ENCODE data around the gene GPR137.
"Not testable (repeated sequence)": the region's sequence is repeated elsewhere in the genome, so short reads cannot be mapped to it uniquely, and the experiment has no call there.

The GPR137 gene

GRCh38 chr11:64314805-64315561 is 29.3 kb downstream of the GPR137 start:
- no peak overlapping the region for H3K4me3 ChIP-seq (ENCODE audit: low read depth, low read length)
- no peak for DNase-seq (ENCODE audit: low read depth)
- TF ChIP-seq CTCF (conservative IDR thresholded peaks at IDR 0.05; ENCODE audit: low read depth, low read length): no peak

GRCh38 chr11:64315667-64316526 is 30.2 kb downstream of the GPR137 start:
- DNase-seq (ENCODE audit: low read depth); H3K4me3 ChIP-seq (ENCODE audit: low read depth, low read length): not testable (repeated sequence)

- peak overlapping the region; percentile 99 for H3K4me3 ChIP-seq (ENCODE audit: low read depth, low read length)
- DNase-seq (ENCODE audit: low read depth): peak; percentile 26
- TF ChIP-seq CTCF (conservative IDR thresholded peaks at IDR 0.05; ENCODE audit: low read depth, low read length): peak; percentile 20
Measured at GRCh38 chr11:64316672-64317324, 31.1 kb downstream of the GPR137 start.

- peak; percentile 99 for DNase-seq (ENCODE audit: low read depth)
- TF ChIP-seq CTCF (conservative IDR thresholded peaks at IDR 0.05; ENCODE audit: low read depth, low read length): no peak
- H3K4me3 ChIP-seq (ENCODE audit: low read depth, low read length): peak within 1 kb of the TSS; percentile 99
Measured at GRCh38 chr11:64317325-64317960, 31.8 kb downstream of the GPR137 start, which contains the start of gene TRMT112. Gene TRMT112, minus strand, starts transcription at chr11:64317559. Its CDS starts 33 bp downstream, at chr11:64317526.

GRCh38 chr11:64317961-64318765 is 32.5 kb downstream of the GPR137 start, which contains the start of gene PRDX5:
Gene PRDX5, plus strand, starts transcription at chr11:64318121. Its CDS starts 95 bp downstream, at chr11:64318216.
- DNase-seq (ENCODE audit: low read depth): peak; percentile 97
- peak within 1 kb of the TSS; percentile 99 for H3K4me3 ChIP-seq (ENCODE audit: low read depth, low read length)
- no peak for TF ChIP-seq CTCF (conservative IDR thresholded peaks at IDR 0.05; ENCODE audit: low read depth, low read length)

- no peak for DNase-seq (ENCODE audit: low read depth)
- peak overlapping the region; percentile 99 for H3K4me3 ChIP-seq (ENCODE audit: low read depth, low read length)
- TF ChIP-seq CTCF (conservative IDR thresholded peaks at IDR 0.05; ENCODE audit: low read depth, low read length): no peak
Measured at GRCh38 chr11:64318766-64319761, 33.4 kb downstream of the GPR137 start.
